WERI-Rb-1 (cell line): ENCODE data around the gene PRICKLE4.
"Not testable (repeated sequence)": the region's sequence is repeated elsewhere in the genome, so short reads cannot be mapped to it uniquely, and the experiment has no call there.

ENCODE experiments used
- DNase-seq: peaks from one replicate; pipeline ENCODE4 v3.0.0-alpha.2; 2020
- H3K27ac ChIP-seq: fragments of 250-450 bp; sonication (Bioruptor Pico); 2 replicates; pipeline ENCODE4 v1.5.1; 2020; ENCODE audit warnings: mild to moderate bottlenecking, moderate library complexity
- H3K27me3 ChIP-seq: fragments of 250-450 bp; sonication (Bioruptor Pico); 2 replicates; pipeline ENCODE4 v1.5.1; 2021; ENCODE audit warnings: mild to moderate bottlenecking, low read depth, moderate library complexity; ENCODE audit not compliant: insufficient read depth, severe bottlenecking
- H3K36me3 ChIP-seq: fragments of 250-450 bp; sonication (Bioruptor Pico); 2 replicates; pipeline ENCODE4 v1.5.1; 2020; ENCODE audit warnings: mild to moderate bottlenecking, moderate library complexity
- H3K4me3 ChIP-seq: 2 replicates; pipeline ENCODE4 v1.5.1; 2011; ENCODE audit warnings: low read depth, mild to moderate bottlenecking, control low read depth, low read length
- H3K9me3 ChIP-seq: fragments of 250-450 bp; sonication (Bioruptor Pico); 2 replicates; pipeline ENCODE4 v1.5.1; 2021; ENCODE audit warnings: mild to moderate bottlenecking, moderate library complexity; ENCODE audit not compliant: severe bottlenecking
- TF ChIP-seq, protein P1 (sequence below): IDR thresholded peaks from 2 replicates; pipeline ENCODE4 v1.5.1; 2011; ENCODE audit warnings: low read depth, mild to moderate bottlenecking, control low read depth, inconsistent platforms, low read length

PRICKLE4 gene

GRCh38 chr6:41758641-41759035 is 21.9 kb upstream of the PRICKLE4 start:
- Histone ChIP-seq H3K27ac (no peak overlapping the region), H3K36me3 (no peaks in the 10 kb centered on the region), H3K9me3 (no peaks in the 10 kb centered on the region), H3K27me3 (no peaks in the 10 kb centered on the region), H3K4me3 (no peak overlapping the region)
- TF ChIP-seq, protein P1, sequence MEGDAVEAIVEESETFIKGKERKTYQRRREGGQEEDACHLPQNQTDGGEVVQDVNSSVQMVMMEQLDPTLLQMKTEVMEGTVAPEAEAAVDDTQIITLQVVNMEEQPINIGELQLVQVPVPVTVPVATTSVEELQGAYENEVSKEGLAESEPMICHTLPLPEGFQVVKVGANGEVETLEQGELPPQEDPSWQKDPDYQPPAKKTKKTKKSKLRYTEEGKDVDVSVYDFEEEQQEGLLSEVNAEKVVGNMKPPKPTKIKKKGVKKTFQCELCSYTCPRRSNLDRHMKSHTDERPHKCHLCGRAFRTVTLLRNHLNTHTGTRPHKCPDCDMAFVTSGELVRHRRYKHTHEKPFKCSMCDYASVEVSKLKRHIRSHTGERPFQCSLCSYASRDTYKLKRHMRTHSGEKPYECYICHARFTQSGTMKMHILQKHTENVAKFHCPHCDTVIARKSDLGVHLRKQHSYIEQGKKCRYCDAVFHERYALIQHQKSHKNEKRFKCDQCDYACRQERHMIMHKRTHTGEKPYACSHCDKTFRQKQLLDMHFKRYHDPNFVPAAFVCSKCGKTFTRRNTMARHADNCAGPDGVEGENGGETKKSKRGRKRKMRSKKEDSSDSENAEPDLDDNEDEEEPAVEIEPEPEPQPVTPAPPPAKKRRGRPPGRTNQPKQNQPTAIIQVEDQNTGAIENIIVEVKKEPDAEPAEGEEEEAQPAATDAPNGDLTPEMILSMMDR = no peak
- no peak for DNase-seq

DNA sequence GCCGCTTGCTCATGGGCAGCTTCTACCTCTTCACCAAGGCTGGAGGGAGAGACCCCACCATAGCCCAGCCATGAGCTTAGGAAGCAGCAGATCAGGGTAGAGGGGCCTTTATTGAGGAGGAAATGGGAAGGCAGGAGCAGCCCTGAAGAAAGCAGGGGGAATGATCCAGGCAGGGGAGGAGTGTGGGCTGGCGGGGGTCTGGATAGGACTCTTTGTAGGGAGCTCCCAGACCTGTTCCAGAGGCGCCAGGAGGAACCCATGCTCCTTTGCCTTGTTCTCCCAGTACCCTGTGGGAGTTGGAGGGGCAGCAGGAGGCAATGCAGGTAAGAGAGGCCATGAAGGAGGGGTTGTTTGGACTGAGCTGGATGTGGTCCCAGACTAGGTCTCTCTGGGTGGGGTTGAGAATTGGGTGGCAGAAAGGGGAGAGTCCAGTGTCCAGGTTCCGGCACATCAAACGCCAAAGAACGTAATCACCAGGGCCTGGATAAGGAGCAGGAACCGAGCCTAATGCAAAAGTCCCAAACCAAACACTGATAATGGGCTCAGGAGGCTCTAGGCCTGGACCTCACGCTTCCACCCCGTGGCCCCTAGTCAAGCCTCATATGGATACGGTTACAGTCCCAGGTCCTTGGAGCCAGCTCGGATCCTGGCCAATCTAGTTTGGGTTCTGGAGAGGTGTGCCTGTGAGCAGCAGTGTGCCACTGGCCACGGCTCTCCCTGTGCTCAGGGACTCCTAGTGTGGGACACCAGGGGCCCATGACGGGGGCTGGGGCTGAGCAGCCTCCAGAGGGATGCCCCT is 21.3 kb upstream of the PRICKLE4 start:
- Histone ChIP-seq H3K27ac (no peak overlapping the region), H3K36me3 (no peaks in the 10 kb centered on the region), H3K4me3 (no peak overlapping the region), H3K9me3 (no peaks in the 10 kb centered on the region), H3K27me3 (no peaks in the 10 kb centered on the region)
- TF ChIP-seq, protein P1 = no peak
- no peak for DNase-seq

GRCh38 chr6:41759905-41760579 is 20.5 kb upstream of the PRICKLE4 start:
- DNase-seq = no peak
- TF ChIP-seq, protein P1 = no peak
- Histone ChIP-seq H3K4me3 (no peak overlapping the region), H3K27ac (no peak overlapping the region), H3K9me3 (no peaks in the 10 kb centered on the region), H3K36me3 (no peaks in the 10 kb centered on the region), H3K27me3 (no peaks in the 10 kb centered on the region)

DNA sequence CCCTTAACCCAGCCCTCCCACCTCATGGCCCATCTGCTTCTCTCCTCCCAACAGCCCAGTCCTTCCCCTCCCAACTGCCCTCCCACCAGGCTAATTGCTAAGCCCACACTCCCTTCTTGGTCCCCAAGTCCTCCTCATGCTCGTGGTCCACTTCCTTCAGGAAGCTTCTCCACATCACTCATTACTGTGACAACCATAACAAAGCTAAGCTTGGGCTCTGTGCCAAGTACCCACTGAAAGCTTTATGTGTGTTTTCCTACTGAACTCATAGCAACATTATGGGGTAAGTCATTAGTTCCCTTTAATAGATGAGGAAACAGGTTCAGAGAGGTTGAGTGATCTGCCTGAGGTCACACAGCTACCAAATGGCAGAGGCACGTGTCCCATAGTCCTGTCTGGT is 17.1 kb upstream of the PRICKLE4 start:
- TF ChIP-seq, protein P1 = no peak
- Histone ChIP-seq H3K27me3 (no peaks in the 10 kb centered on the region), H3K36me3 (no peaks in the 10 kb centered on the region), H3K27ac (no peak overlapping the region), H3K4me3 (no peak overlapping the region), H3K9me3 (no peaks in the 10 kb centered on the region)
- DNase-seq = no peak

GRCh38 chr6:41766043-41766664 is 14.4 kb upstream of the PRICKLE4 start:
- H3K9me3 ChIP-seq, H3K4me3 ChIP-seq, DNase-seq, H3K27ac ChIP-seq, H3K27me3 ChIP-seq: not testable (repeated sequence)
- peaks cover 14% of the 10 kb centered on the region for H3K36me3 ChIP-seq

DNA sequence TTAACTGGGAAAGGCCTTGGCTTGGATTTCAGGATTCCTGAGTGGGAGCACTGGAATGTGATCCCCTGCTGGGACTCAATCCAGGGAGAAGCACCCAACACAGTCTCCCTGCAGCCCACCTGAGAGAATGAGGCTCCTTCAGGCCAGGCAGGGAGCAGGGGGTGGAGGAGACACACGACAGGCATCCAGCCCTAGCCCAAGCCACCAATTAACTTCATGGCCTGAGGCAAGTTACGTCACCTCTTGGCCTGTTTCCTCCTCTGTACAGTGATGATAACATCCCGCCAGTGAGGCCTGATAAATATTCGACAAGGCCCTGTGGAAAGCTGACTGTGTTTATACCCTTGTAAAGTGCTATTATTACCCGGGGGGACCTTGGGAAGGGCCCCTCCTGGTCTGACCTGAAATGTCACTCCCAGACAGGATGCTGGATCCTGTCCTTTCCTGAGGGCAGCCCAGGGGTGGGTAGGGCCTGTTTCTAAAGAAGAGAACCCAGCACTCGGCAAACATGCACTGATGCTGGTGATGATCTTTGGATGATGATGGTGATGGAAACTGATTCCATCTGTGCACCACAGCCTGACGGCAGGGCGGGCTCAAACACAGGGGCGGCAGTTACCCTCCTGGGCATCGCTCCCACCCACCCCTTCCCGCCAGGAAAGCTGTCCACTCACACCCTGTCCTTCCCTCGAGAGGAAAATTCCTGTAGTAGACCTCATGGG is 13.3 kb upstream of the PRICKLE4 start:
- TF ChIP-seq, protein P1 = no peak
- no peak for DNase-seq
- peaks cover 25% of the 10 kb centered on the region for H3K36me3 ChIP-seq
- H3K27me3 ChIP-seq = no peaks in the 10 kb centered on the region
- no peak overlapping the region for H3K27ac ChIP-seq
- no peaks in the 10 kb centered on the region for H3K9me3 ChIP-seq
- H3K4me3 ChIP-seq = no peak overlapping the region
